PFSK-1 (cell line): ENCODE results near the gene FNTB.

Experiments
- FOXP2 ChIP-seq: optimal IDR thresholded peaks from 2 replicates; pipeline ENCODE3; 2011; ENCODE audit warnings: borderline replicate concordance, control low read depth, inconsistent platforms; ENCODE audit not compliant: insufficient read depth; ENCODE audit errors: extremely low read length, extremely low read depth
- POLR2AphosphoS5 ChIP-seq: IDR thresholded peaks from 2 replicates; pipeline ENCODE4 v1.6.1; 2012; ENCODE audit warnings: low read depth, mild to moderate bottlenecking, control low read depth, low read length, moderate library complexity
- SIN3A ChIP-seq: IDR thresholded peaks from 2 replicates; pipeline ENCODE4 v1.6.1; 2012; ENCODE audit warnings: mild to moderate bottlenecking, low read length, moderate library complexity, borderline replicate concordance; ENCODE audit not compliant: insufficient read depth
- TAF1 ChIP-seq: IDR thresholded peaks from 2 replicates; pipeline ENCODE4 v1.6.1; 2012; ENCODE audit warnings: low read length, control low read depth, borderline replicate concordance; ENCODE audit not compliant: insufficient read depth
- TF ChIP-seq, protein P1 (sequence below), 2 experiments: IDR thresholded peaks; 2 replicates each; pipeline versions ENCODE4 v1.6.1 to v1.8.0; 2011 to 2012; ENCODE audit warnings: low read depth in 2 of 2, low read length in 2 of 2, control low read depth in 1 of 2, inconsistent platforms in 1 of 2, mild to moderate bottlenecking in 1 of 2, moderate library complexity in 1 of 2; ENCODE audit not compliant: insufficient read depth in 1 of 2

Gene FNTB

DNA sequence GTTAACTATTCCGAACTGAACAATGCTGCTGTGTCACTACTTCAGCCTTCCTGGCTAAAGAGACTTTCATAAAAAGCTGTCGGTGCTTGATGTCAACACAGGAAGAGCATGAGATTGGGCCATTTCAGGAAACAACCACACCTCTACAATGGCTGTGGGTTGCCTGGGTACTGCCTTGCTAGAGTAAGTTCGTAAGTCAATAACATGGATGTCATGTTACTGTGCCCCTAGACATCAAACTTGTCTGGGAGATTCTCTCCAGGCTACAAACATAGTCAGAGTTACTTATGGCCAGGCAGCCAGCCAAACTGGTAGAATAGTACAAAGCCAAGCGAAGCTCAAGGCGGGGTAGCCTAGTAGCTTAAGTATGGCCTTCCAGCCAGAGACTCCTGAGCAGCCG lies 92.5 kb downstream of the FNTB start:
- TF ChIP-seq POLR2AphosphoS5 (no peak), SIN3A (no peak), TAF1 (no peak), FOXP2 (no peak)
- TF ChIP-seq, protein P1, sequence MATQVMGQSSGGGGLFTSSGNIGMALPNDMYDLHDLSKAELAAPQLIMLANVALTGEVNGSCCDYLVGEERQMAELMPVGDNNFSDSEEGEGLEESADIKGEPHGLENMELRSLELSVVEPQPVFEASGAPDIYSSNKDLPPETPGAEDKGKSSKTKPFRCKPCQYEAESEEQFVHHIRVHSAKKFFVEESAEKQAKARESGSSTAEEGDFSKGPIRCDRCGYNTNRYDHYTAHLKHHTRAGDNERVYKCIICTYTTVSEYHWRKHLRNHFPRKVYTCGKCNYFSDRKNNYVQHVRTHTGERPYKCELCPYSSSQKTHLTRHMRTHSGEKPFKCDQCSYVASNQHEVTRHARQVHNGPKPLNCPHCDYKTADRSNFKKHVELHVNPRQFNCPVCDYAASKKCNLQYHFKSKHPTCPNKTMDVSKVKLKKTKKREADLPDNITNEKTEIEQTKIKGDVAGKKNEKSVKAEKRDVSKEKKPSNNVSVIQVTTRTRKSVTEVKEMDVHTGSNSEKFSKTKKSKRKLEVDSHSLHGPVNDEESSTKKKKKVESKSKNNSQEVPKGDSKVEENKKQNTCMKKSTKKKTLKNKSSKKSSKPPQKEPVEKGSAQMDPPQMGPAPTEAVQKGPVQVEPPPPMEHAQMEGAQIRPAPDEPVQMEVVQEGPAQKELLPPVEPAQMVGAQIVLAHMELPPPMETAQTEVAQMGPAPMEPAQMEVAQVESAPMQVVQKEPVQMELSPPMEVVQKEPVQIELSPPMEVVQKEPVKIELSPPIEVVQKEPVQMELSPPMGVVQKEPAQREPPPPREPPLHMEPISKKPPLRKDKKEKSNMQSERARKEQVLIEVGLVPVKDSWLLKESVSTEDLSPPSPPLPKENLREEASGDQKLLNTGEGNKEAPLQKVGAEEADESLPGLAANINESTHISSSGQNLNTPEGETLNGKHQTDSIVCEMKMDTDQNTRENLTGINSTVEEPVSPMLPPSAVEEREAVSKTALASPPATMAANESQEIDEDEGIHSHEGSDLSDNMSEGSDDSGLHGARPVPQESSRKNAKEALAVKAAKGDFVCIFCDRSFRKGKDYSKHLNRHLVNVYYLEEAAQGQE (IDR thresholded peaks at IDR 0.05; ENCODE audit: insufficient read depth in 1 of 2, low read depth in 2 of 2, low read length in 2 of 2): no peak

DNA sequence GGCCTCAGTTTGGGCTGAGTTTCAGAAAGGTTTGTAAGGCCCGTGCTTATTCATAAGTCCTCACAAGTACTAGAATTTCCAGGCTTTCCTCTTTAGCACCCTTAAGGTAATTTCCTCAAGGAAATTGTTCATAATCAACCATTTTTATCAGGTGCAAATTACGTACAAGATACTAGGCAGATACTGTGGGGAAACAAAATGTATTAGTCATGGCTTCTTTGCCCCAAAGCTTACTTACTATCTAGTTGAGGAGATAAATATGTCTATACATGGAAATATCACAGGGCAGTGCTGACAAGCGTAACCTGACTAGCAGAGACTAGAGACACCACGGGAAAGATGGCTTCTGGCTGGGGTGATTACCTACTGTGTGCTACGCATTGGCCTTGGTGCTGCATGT lies 93.1 kb downstream of the FNTB start:
- TF ChIP-seq SIN3A: no peak
- TF ChIP-seq FOXP2: no peak
- no peak for TF ChIP-seq TAF1
- TF ChIP-seq POLR2AphosphoS5: no peak
- TF ChIP-seq, protein P1 (IDR thresholded peaks at IDR 0.05; ENCODE audit: insufficient read depth in 1 of 2, low read depth in 2 of 2, low read length in 2 of 2): no peak

DNA sequence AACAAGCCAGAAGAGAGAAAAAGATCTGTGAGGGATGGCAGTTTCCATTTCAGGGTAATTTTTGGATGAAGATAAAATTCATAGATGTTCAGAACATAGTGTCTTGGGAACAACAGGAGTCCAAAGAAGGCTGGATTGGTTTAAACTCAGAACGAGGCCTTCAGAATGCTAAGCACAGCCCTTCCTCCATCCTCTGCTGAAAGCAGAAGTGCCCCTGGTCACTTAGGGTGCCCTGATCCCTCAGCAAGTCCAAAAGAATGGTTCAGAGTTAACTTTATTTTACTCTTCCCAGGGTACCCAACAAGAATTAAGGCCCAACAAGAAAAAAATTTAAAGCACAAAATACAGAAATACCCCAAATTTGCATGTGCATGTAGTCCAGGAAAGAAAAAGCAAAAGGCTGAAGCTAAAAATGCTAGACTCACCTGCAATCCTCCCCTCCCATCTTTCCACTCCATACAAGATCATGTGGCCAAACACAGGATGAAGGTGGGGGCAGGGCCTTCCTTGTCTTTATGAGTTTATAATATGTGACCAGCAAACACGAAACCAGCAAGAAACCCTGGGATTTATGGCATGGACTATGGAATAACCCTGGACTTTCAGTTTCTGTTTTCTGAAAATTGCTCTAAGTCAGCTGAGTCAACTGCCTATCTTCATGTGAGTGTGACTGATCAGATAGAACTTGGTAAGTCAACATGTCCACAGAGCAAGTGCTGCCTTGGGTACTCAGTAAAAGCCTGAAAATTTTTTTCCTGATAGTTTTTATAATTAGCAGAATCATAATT lies 94.5 kb downstream of the FNTB start:
- TF ChIP-seq TAF1 (no peak), POLR2AphosphoS5 (no peak), FOXP2 (no peak), SIN3A (no peak)
- TF ChIP-seq, protein P1 (IDR thresholded peaks at IDR 0.05; ENCODE audit: insufficient read depth in 1 of 2, low read depth in 2 of 2, low read length in 2 of 2): no peak

DNA sequence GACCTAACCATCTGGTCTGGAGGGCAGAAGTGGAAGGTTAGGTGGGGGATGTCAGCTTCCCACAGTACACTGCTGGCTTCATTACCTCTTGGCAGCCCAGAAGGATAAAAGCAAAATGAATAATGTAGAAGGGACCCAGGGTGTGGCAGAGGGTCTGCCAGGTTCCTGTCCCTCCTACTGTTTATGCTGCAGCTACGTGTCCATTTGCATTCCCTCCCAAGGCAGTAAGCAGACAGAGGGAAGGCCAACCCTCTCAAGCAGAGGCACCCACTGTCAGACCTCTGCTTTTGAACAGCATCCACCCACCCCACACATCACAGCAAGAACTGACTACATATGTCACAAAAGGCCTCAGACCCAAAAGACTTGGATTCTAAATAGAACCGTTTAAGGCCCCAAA lies 96.2 kb downstream of the FNTB start:
- no peak for TF ChIP-seq POLR2AphosphoS5
- TF ChIP-seq FOXP2: no peak
- TF ChIP-seq, protein P1 (IDR thresholded peaks at IDR 0.05; ENCODE audit: insufficient read depth in 1 of 2, low read depth in 2 of 2, low read length in 2 of 2): no peak
